KG1 (cell line): Measurements from ENCODE around the gene HEXD.

ENCODE experiments used
- DNase-seq: peaks from one replicate; lab custom pipeline; 2025; lab: John Stamatoyannopoulos, UW

The HEXD gene

DNA sequence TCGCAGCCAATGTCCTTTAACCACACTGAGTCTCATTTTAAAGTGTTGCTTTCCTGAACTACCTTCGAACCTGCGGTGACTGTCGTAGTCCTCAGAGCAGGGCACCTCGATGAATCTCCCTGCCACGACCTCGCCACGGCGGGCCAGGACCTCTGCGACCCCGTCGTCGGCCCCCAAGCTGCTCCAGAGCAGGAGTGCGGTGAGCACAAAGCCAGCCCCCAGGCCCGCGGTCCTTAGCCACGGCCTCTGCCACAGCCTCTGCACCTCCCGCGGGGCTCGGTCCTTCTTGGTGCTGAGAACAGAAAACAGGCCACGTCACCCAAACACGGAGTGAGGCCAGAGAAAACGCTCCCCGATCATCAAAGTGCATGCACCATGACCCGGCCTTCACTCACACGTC, 2.8 kb upstream of the HEXD start:
- no peak for DNase-seq

- no peak for DNase-seq
These were observed 2.4 kb upstream of the HEXD start for GRCh38 chr17:82415786-82416185.

DNA sequence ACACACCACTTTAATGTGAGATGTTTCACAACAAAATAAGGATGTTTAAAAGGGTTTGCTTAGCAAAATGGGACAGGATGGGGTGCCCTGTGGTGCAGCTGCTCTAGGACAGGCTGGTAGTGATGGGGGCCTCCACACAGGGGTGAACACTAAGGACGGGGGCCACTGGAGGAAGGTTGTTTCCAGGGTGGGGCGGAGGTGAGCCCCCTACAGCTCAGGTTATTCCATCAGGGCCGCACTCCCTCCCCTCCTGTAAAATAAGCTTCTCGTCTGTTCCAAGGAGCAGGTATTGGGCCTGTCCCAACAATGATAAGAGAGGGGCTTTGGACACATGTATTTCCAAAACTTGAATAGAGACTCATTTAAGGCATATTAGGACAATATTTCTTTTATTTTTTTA, 1.9 kb upstream of the HEXD start:
- no peak for DNase-seq

DNA sequence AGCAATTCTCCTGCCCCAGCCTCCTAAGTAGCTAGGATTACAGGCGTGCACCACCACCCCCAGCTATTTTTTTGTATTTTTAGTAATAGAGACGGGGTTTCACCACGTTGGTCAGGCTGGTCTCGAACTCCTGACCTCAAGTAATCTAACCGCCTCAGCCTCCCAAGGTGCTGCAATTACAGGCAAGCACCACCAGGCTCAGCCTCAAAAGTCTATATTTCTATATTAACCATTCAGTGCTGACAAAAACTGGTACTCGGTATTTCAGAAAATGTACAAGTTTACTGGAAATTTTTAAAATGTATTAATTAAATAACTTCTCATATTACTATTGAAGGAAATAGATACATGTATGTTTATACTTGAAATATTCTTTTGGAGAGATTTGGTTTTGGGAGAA, 1.4 kb upstream of the HEXD start:
- DNase-seq: no peak

DNA sequence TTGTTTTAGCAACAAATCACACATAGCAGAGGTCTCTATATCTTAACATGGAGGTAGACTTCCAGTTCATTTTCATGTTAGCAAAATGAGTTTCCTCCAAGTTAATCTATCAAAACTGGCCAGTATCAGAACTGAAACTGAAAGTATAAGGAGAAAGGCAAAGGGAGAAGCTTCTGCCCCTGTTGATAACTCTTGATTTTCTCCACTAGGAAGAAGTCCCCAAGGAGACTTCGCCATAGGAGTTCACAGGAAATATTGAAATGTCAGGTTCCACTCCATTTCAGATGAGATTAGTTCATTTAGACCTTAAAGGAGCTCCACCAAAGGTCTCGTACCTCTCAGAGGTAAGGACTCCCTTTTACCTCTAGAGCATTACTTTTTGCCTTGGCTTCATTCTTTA, 1.4 kb downstream of the HEXD start:
- DNase-seq: no peak

- peak; percentile 30 for DNase-seq
These were observed 6.1 kb downstream of the HEXD start for GRCh38 chr17:82424001-82424862.

DNA sequence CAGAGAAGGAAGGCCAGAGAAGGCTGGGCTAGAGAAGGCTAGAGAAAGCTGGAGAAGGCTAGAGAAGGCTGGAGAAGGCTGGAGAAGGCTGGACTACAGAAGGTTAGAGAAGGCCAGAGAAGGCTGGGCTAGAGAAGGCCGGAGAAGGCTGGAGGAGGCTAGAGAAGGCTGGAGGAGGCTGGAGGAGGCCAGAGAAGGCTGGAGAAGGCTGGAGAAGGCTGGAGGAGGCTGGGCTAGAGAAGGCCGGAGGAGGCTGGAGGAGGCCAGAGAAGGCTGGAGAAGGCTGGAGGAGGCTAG, 6.7 kb downstream of the HEXD start:
- no peak for DNase-seq

- DNase-seq: no peak
These were observed 10.4 kb downstream of the HEXD start for GRCh38 chr17:82428546-82428945.

GRCh38 chr17:82429824-82430223, 11.7 kb downstream of the HEXD start:
- DNase-seq: no peak

DNA sequence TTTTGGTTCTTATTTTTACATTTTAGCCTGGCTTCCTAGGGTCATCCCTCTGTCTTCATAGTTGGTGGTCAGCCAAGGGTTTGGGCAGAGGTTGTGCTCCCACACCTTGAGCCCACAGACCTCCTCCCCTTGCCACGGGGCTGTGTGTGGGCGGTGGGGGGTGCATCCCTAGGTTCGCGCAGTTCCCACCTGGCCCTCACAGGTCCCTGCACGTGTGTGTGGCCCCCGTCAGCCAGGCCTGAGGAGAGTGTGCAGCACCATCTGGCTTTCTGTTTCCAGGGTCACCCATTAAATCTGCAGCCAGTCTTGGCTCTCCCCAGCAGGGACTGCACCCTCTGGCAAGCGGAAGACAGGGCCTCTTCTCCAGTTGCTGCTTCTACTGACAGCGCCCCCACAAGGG, 13.9 kb downstream of the HEXD start:
- DNase-seq: no peak

- no peak for DNase-seq
These were observed 15.5 kb downstream of the HEXD start for GRCh38 chr17:82433560-82434215.

GRCh38 chr17:82434216-82434565, 16.0 kb downstream of the HEXD start:
- no peak for DNase-seq

DNA sequence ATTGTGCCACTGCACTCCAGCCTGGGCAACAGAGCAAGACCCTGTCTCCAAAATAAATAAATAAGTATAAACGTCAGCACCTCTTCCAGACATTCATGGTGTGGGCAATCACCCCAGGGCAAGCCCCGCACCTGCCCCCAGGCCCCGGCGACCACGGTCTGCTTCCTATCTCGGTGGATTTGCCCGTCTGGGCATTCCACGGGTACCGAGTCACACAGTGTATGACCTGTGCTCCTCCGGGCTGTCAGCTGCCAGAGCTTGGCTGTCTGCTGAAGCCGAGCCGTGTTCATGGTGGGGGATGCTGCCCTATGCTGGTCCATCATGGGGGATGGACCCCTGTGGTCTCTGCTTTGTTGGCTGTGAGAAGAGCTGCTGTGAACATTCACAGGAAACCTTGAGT, 17.0 kb downstream of the HEXD start:
- no peak for DNase-seq

GRCh38 chr17:82435601-82436583, 17.7 kb downstream of the HEXD start:
- DNase-seq: no peak

DNA sequence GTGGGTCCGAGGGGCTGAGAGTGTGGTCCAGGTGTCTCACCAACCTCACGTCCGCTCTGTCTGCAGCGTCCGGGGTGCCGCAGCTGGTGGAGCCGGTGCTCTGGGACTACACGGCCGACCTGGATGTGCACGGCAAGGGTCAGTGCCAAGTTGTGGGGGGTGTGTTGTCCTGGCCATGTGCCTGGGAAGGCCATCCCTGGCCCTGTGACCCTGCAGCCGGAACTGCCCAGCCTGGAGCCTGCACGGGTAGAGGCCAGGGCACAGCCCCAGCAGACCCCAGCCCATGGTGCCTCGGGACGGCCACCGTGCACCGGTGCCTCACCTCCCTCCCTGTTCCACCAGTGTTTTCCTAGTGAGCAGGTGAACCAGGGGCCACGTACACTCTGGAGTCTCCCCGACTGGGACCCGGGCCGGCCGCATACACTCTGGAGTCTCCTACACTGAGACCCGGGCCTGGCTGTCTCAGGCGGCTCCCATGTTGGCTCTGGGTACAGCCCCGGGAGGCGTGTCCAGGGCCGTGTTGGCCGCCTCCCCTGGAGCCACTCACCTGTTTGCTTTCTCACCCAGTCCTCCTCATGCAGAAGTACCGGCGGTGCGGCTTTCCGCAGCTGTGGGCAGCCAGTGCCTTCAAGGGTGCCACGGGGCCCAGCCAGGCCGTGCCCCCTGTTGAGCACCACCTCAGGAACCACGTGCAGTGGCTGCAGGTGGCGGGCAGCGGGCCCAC, 18.6 kb downstream of the HEXD start:
- DNase-seq: no peak

DNA sequence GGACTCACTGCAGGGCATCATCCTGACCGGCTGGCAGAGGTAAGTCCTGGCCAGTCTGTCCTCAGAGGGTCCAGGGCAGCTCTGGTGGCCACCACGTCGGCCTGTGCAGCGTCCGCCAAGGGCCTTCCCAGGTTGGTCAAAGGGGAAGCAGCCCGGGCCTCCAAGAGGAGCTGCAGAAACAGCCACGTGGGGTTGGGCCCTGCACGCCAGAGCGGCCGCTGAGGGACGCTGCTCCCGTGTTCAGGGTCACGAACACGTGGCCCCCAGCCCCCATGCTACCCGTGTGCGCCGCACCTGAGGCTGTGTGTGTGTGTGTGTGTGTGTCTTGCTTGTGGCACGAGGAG, 19.1 kb downstream of the HEXD start:
- no peak for DNase-seq

DNA sequence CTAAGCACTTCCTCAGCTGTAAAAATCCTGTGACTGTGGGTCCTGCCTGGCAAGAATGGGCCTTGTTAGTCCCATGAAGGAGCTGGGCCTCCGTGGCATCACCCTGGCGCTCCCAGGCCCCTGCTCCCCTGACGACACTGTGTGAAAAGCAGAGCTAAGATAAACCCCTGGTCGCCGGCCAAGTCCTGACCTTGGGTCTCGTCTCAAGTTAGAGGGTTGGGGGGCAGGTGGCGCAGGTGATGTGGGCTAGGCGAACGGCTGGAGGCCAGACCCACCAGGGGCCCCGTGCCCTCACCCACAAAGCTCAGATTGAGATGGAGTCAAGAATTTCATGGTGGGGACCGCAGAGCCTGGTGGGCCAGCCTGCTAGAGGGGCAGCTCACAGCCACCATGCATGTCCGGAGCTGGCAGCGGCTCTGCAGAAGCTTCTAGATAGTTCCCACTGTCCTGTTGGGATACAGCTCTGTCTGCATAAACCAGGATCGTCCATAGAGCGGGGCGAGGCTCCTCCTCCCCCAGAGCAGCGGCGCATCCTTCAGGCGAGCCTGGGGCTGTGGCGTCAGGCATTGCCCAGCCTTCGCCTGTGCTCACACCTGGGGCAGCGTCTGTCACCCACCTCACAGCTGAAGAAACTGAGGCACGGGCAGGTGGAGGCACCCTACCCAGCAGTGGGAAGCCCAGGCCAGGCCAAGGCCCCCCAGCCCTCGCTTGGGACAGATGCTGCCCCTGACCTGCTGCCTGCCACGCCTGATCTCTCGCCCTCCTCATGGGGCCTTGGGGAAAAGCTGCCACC, 20.4 kb downstream of the HEXD start:
- no peak for DNase-seq

DNA sequence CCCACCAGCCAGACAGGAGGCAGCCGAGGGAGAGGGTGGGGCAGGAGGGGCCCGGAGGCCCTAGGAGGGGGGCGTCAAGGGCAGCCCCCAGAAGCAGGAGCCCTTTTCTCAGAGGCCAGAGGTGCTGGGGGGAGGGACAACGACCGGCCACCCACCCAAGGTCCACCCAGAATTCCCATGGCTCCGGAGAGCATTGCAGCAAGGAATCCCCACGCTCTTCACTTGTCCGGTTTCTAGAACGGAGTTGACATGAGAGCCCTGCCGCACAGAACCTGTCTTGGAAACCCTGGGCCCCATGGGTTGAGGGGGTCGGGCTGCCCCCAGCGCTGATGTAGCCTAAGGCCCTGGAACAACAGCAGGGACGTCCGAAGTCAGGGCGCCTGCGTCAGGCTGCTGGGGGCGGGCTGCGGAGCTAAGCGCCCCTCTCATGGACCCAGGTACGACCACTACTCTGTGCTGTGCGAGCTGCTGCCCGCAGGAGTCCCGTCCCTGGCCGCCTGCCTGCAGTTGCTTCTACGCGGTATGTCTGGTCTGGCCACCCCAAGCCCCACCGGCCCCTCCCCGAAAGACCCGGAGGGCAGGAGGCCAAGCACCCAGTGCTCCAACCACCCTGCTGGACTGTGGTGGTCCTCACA, 21.2 kb downstream of the HEXD start:
- no peak for DNase-seq

DNA sequence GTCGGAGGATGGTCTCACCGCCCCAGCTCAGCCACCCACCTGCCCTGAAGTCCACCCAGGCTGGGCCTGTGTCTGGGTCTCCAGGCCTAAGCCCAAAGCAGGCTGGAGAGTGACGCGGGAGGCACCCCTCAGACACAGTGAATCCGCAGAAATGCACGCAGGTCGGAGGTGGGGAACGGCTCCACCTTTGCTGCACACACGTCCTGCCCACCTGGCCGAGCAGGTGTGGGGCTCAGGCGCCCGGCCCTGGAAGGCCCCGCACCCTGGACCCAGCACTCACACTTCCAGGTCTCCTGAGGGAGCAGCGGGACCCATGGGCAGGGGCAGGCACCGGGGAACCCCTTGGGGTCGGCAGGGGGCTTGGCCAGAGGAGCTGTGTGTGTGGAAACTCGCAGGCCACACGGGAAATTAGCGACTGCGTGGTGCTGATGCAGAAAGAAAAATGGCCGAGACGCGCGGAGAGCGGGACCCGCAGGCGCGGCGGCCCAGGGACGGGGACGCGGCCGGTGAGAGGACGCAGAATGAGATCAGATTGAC, 21.8 kb downstream of the HEXD start:
- DNase-seq: no peak

DNA sequence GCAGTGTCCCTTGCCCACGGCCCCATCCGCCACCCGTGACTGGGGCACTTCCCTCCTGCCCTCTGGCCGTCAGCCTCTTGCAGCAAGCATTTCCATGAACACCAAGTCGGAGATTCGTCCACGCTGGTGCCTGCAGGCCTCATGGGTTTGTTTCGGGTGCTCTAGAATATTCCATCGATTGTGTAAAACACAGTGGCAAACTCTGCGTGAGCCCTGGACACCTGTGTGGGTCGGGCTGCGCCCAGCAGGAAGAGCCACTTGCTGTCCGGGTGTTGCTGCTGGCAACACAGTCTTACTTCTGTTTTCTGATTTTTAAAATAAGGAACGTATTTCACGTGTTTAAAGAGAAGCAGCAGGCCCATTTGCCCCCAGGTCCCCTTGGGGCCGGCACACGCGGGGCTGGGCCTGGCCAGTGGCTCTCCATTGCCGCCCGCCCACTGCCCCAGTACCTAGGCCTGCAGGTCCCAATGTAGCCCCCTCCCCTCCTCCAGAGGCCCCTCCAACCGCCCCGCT, 22.4 kb downstream of the HEXD start:
- no peak for DNase-seq
